K562 (cell line): Measurements from ENCODE around the gene ACE. TPM values are rescaled to one million over a fixed set of nuclear protein-coding genes. Genes with fewer than 3 reads are reported as not detected.

Experiments used
- ATAC-seq: fragments of 200-7000 bp; cut with Tn5 transposase; 3 replicates; pipeline ENCODE4 v1.9.1; 2020; ENCODE audit warnings: moderate library complexity
- BruUV-seq: library from RNA; stranded (reverse); fragments of 400-500 nt; replicated peaks from 2 replicates; lab custom pipeline; 2021; lab: Mats Ljungman, UMichigan
- CTCF ChIA-PET: fragments of 300-600 bp; formaldehyde crosslinking; extraction: SDS; loops from one replicate; lab custom pipeline; 2021; ENCODE audit warnings: low intra/inter-chr PET ratio; lab: Yijun Ruan, JAX
- POLR2A ChIA-PET: fragments of 300-600, 350-650 bp; sonication (Branson Sonifier 250); formaldehyde crosslinking; extraction: SDS; loops from one replicate; lab custom pipeline; 2021; ENCODE audit warnings: antibody characterized with exemption, inconsistent platforms; lab: Yijun Ruan, JAX
- DNase-seq, 4 experiments: peaks; one replicate each; pipeline versions ENCODE4 v3.0.0 to v3.0.0-alpha.2; 2011 to 2018; ENCODE audit warnings: low spot score in 3 of 4, mixed read lengths in 3 of 4; ENCODE audit errors: extremely low read depth in 1 of 4
- FAIRE-seq: peaks from 2 replicates; lab custom pipeline; 2011; peaks lifted over from hg19 to GRCh38; lab: Jason Lieb, UNC
- H2AFZ ChIP-seq: 2 replicates; pipeline ENCODE4 v1.6.0; 2011; ENCODE audit warnings: low read depth, low read length, control low read depth, inconsistent platforms
- H3K27ac ChIP-seq: fragments of 200-600 bp; 3 replicates; pipeline ENCODE4 v1.8.0; 2011; ENCODE audit warnings: low read depth, mild to moderate bottlenecking, control low read depth, inconsistent platforms, low read length, moderate library complexity, mixed read lengths; ENCODE audit errors: extremely low read depth
- H3K27me3 ChIP-seq, 2 experiments: fragments of 300-600 bp in 1 of 2; 2 replicates in 1 of 2; 3 replicates in 1 of 2; pipeline versions ENCODE4 v1.6.0 to v1.8.0; 2011; ENCODE audit warnings: inconsistent platforms in 2 of 2, low read length in 2 of 2, mild to moderate bottlenecking in 1 of 2, mixed read lengths in 1 of 2, moderate library complexity in 1 of 2; ENCODE audit not compliant: control insufficient read depth in 2 of 2, insufficient read depth in 2 of 2
- H3K36me3 ChIP-seq: fragments of 300-600 bp; 3 replicates; pipeline ENCODE4 v1.8.0; 2011; ENCODE audit warnings: mild to moderate bottlenecking, low read length, inconsistent platforms; ENCODE audit not compliant: control insufficient read depth, insufficient read depth
- H3K4me1 ChIP-seq, 2 experiments: fragments of 200-600 bp in 1 of 2; replicated peaks in 1 of 2; 2 replicates in 1 of 2; 3 replicates in 1 of 2; pipeline versions ENCODE4 v1.5.1 to v1.8.0; 2011; ENCODE audit warnings: inconsistent platforms in 2 of 2, low read length in 2 of 2, mild to moderate bottlenecking in 1 of 2, mixed read lengths in 1 of 2, moderate library complexity in 1 of 2; ENCODE audit not compliant: control insufficient read depth in 2 of 2, insufficient read depth in 2 of 2
- H3K4me2 ChIP-seq: 2 replicates; pipeline ENCODE4 v1.6.1; 2011; ENCODE audit warnings: low read length, control low read depth, inconsistent platforms, mixed read lengths; ENCODE audit not compliant: insufficient read depth
- H3K4me3 ChIP-seq: fragments of 200-600 bp; sonication (generic), shearing (Covaris generic); 2 replicates; pipeline ENCODE4 v1.5.1; 2016; ENCODE audit warnings: control low read depth, inconsistent platforms
- H3K79me2 ChIP-seq: fragments of 200-600 bp; 3 replicates; pipeline ENCODE4 v1.8.0; 2011; ENCODE audit warnings: low read length, inconsistent platforms; ENCODE audit not compliant: control insufficient read depth, insufficient read depth
- H3K9ac ChIP-seq, 2 experiments: 2 replicates each; pipeline versions ENCODE4 v1.6.0 to v1.6.1; 2011; ENCODE audit warnings: low read depth in 2 of 2, low read length in 2 of 2, control low read depth in 1 of 2, inconsistent platforms in 1 of 2, mild to moderate bottlenecking in 1 of 2, mixed read lengths in 1 of 2; ENCODE audit not compliant: insufficient read depth in 1 of 2
- H3K9me1 ChIP-seq: one replicate; pipeline ENCODE4 v1.6.0; 2011; ENCODE audit warnings: inconsistent platforms, mild to moderate bottlenecking, low read length, moderate library complexity; ENCODE audit not compliant: control insufficient read depth, insufficient read depth
- H3K9me3 ChIP-seq: replicated peaks from 2 replicates; pipeline ENCODE4 v1.5.1; 2011; ENCODE audit warnings: low read depth, low read length, inconsistent platforms; ENCODE audit not compliant: control insufficient read depth, insufficient read depth
- H4K20me1 ChIP-seq: replicated peaks from 2 replicates; pipeline ENCODE4 v1.6.1; 2011; ENCODE audit warnings: low read length, inconsistent platforms, mixed read lengths; ENCODE audit not compliant: control insufficient read depth, insufficient read depth
- EP300 ChIP-seq: IDR thresholded peaks from 2 replicates; pipeline ENCODE4 v1.6.1; 2012; ENCODE audit warnings: low read length, improper control_type of control experiment
- ERF ChIP-seq: fragments of 450-650 bp; formaldehyde crosslinking; IDR thresholded peaks from 2 replicates; pipeline ENCODE4 v1.4.0; 2020; ENCODE audit warnings: mild to moderate bottlenecking, mixed read lengths
- RBM25 ChIP-seq: fragments of 200-400 bp; formaldehyde crosslinking; IDR thresholded peaks from 2 replicates; pipeline ENCODE4 v1.6.1; 2018; ENCODE audit warnings: low read length, low read depth, moderate library complexity; ENCODE audit not compliant: severe bottlenecking
- TEAD2 ChIP-seq: fragments of 450-650 bp; IDR thresholded peaks from 2 replicates; pipeline ENCODE4 v1.6.1; 2016; ENCODE audit warnings: missing genetic modification characterization, control low read depth, missing compliant biosample characterization
- ZSCAN29 ChIP-seq: fragments of 450-650 bp; IDR thresholded peaks from 2 replicates; pipeline ENCODE4 v1.6.1; 2017
- WGBS: fragments of 100-300 bp; shearing (Covaris generic); methylation state at CpG from one replicate; pipeline ENCODE4 v1.1.6; 2016; ENCODE audit warnings: low coverage, mixed read lengths; ENCODE audit not compliant: insufficient coverage; ENCODE audit errors: missing lambda C conversion rate; 5-methylcytosine and 5-hydroxymethylcytosine counted together
- in situ Hi-C: fragments of 300-500 bp; cut with MboI; formaldehyde crosslinking; loops from 4 replicates; pipeline ENCODE4 v1.15.0; 2018; ENCODE audit warnings: inconsistent platforms, mixed read lengths
- intact Hi-C: fragments of 100-400 bp; cut with micrococcal nuclease; formaldehyde crosslinking; loops from 2 replicates; pipeline ENCODE4 v1.14.2; 2022
- polyA plus RNA-seq, 8 experiments: library from polyadenylated mRNA; depleted of rRNA in 4 of 8; stranded (reverse) in 5 of 8; unstranded in 3 of 8; fragments of >200 nt; fragmentation: Nextera tagmentation in 2 of 8; fragmentation: Illumina TruSeq in 1 of 8; extraction: Ambion mirVana in 2 of 8; extraction: Trizol in 1 of 8; gene quantifications; 2 replicates each; pipeline versions ENCODE4 v1.2.1 to v1.2.3, GENCODE V29; 2011 to 2014; ENCODE audit warnings: inconsistent platforms in 1 of 8, missing spikeins in 1 of 8
- total RNA-seq, 7 experiments: library from RNA; depleted of rRNA in 6 of 7; stranded (reverse); fragments of >200 nt in 6 of 7; fragmentation: Illumina TruSeq in 2 of 7; extraction: Trizol in 2 of 7; gene quantifications; 2 replicates each; pipeline versions ENCODE4 v1.2.1 to v1.2.3, GENCODE V29; 2011 to 2021; ENCODE audit warnings: low replicate concordance in 1 of 7

ACE gene
- total and polyA plus RNA-seq, 9 of the 15 experiments (the other 6 are each of a cell fraction or from before 2014, with no cell fraction given), result 0.07 to 2.5 (median 0.47) TPM; not detected in 1

GRCh38 chr17:63516910-63517824, 40.3 kb downstream of the ACE start (continued):
- no peak for TF ChIP-seq TEAD2 (tag)
- TF ChIP-seq ERF (CRISPR knock-in tag), result no peak
- no peak for TF ChIP-seq ZSCAN29

GRCh38 chr17:63517825-63518534, 41.1 kb downstream of the ACE start:
- no peak overlapping the region for H3K27ac ChIP-seq
- POLR2A ChIA-PET, result interaction anchor here (0.5 to 1.1 kb wide), 3 partner anchors 15 to 59 kb away, joined by 3 to 5 read pairs (median 3); no protein-coding TSS in a partner anchor
- H2AFZ ChIP-seq, result no peak overlapping the region
- no peak overlapping the region for H3K4me3 ChIP-seq
- no peaks in the 10 kb centered on the region for H3K9me3 ChIP-seq
- FAIRE-seq (no peak), DNase-seq (no peak), ATAC-seq (no peak)
- 0 out of 2 replicates have a peak, but pooled peaks cover 5% of the 10 kb centered on the region for H4K20me1 ChIP-seq
- H3K4me2 ChIP-seq, result no peak overlapping the region
- H3K9ac ChIP-seq, result no peak overlapping the region
- H3K27me3 ChIP-seq, result peaks cover 14 to 27% of the 10 kb centered on the region in 2 experiments; a peak in 3 of 5 replicates
- CTCF ChIA-PET, result no interaction called here
- H3K79me2 ChIP-seq, result no peaks in the 10 kb centered on the region
- H3K4me1 ChIP-seq, result peaks cover 0 to under 1% of the 10 kb centered on the region in 2 experiments; a peak in 1 of 5 replicates
- TF ChIP-seq EP300, result no peak
- peak; percentile 15 for TF ChIP-seq RBM25
- no peaks in the 10 kb centered on the region for H3K9me1 ChIP-seq
- no TSS peak for BruUV-seq
- no peaks in the 10 kb centered on the region for H3K36me3 ChIP-seq
- intact Hi-C loops, result no loop called here
- in situ Hi-C loops, result no loop called here
- WGBS, result 2% methylated on average over 8 of the region's 8 CpGs
